Astrocyte (in vitro differentiated cells and primary cell): Measurements from ENCODE around the gene KRTAP13-2.

Experiments used
- CTCF ChIP-seq: IDR thresholded peaks from 2 replicates; pipeline ENCODE4 v1.5.1; 2011; ENCODE audit warnings: low read depth, mild to moderate bottlenecking, inconsistent platforms, low read length, moderate library complexity; ENCODE audit not compliant: insufficient read depth
- EZH2 ChIP-seq: IDR thresholded peaks from 2 replicates; pipeline ENCODE4 v1.6.1; 2012; ENCODE audit warnings: mild to moderate bottlenecking, low read length, inconsistent platforms; ENCODE audit not compliant: insufficient read depth

GRCh38 chr21:30395731-30396130, 23.7 kb upstream of the KRTAP13-2 start, which contains the start of gene KRTAP13-1:
- TF ChIP-seq CTCF (no peak), EZH2 (no peak)
